Liver (tissue), 9 donors: ENCODE results near the gene FBN2. TPM values are rescaled to one million over a fixed set of nuclear protein-coding genes. Genes with fewer than 3 reads are reported as not detected.

ENCODE experiments used
- DNase-seq: peaks from one replicate; pipeline ENCODE4 v3.0.0-alpha.2; 2017; ENCODE audit warnings: low spot score
- H3K27ac ChIP-seq, 2 donors: one replicate each; pipeline ENCODE4 v1.7.0; 2013; ENCODE audit warnings: inconsistent platforms in 2 of 2, low read length in 2 of 2, control low read depth in 1 of 2, low read depth in 1 of 2, mild to moderate bottlenecking in 1 of 2
- H3K27me3 ChIP-seq, 4 donors: one replicate each; pipeline versions ENCODE4 v1.6.1 to v1.7.0; 2013; ENCODE audit warnings: low read length in 3 of 4, inconsistent platforms in 1 of 4, mild to moderate bottlenecking in 1 of 4, moderate library complexity in 1 of 4; ENCODE audit not compliant: control insufficient read depth in 4 of 4, insufficient read depth in 4 of 4
- H3K36me3 ChIP-seq, 4 donors: one replicate each; pipeline versions ENCODE4 v1.6.1 to v1.7.0; 2013; ENCODE audit warnings: low read length in 3 of 4, mild to moderate bottlenecking in 3 of 4, low read depth in 1 of 4, moderate library complexity in 1 of 4; ENCODE audit not compliant: control insufficient read depth in 4 of 4, insufficient read depth in 3 of 4
- H3K4me1 ChIP-seq, 4 donors: one replicate each; pipeline versions ENCODE4 v1.6.1 to v1.7.0; 2013; ENCODE audit warnings: low read length in 3 of 4, mild to moderate bottlenecking in 3 of 4, moderate library complexity in 1 of 4; ENCODE audit not compliant: control insufficient read depth in 4 of 4, insufficient read depth in 4 of 4
- H3K4me3 ChIP-seq, 3 donors: one replicate each; pipeline versions ENCODE4 v1.6.1 to v1.7.0; 2013; ENCODE audit warnings: low read length in 3 of 3, control low read depth in 1 of 3, low read depth in 1 of 3, mild to moderate bottlenecking in 1 of 3
- H3K9ac ChIP-seq, 2 donors: one replicate each; pipeline ENCODE4 v1.7.0; 2013; ENCODE audit warnings: low read length in 2 of 2, mild to moderate bottlenecking in 2 of 2, moderate library complexity in 2 of 2, control low read depth in 1 of 2, low read depth in 1 of 2
- H3K9me3 ChIP-seq, 4 donors: one replicate each; pipeline versions ENCODE4 v1.6.1 to v1.7.0; 2013; ENCODE audit warnings: low read length in 3 of 4; ENCODE audit not compliant: control insufficient read depth in 4 of 4
- CTCF ChIP-seq: fragments of 150-350 bp; IDR thresholded peaks from 2 replicates; pipeline ENCODE4 v1.5.1; 2017; ENCODE audit warnings: improper control_type of control experiment, low read depth, low read length; ENCODE audit not compliant: missing input control
- EGR1 ChIP-seq, 2 donors: IDR thresholded peaks; 2 replicates each; pipeline ENCODE4 v1.6.1; 2016 to 2018; ENCODE audit warnings: antibody characterized with exemption in 2 of 2, low read depth in 2 of 2
- FOXA1 ChIP-seq: IDR thresholded peaks from 2 replicates; pipeline ENCODE4 v1.6.1; 2016; ENCODE audit warnings: antibody characterized with exemption
- FOXA2 ChIP-seq: IDR thresholded peaks from 2 replicates; pipeline ENCODE4 v1.6.1; 2016; ENCODE audit warnings: antibody characterized with exemption
- GABPA ChIP-seq, 2 donors: IDR thresholded peaks in 1 of 2; conservative IDR thresholded peaks in 1 of 2; 2 replicates each; pipeline ENCODE4 v1.6.1; 2016; ENCODE audit warnings: antibody characterized with exemption in 2 of 2, mild to moderate bottlenecking in 1 of 2, moderate library complexity in 1 of 2
- HNF4A ChIP-seq, 2 donors: conservative IDR thresholded peaks; 2 replicates each; pipeline ENCODE4 v1.6.1; 2016; ENCODE audit warnings: antibody characterized with exemption in 2 of 2, mild to moderate bottlenecking in 2 of 2
- HNF4G ChIP-seq: IDR thresholded peaks from 2 replicates; pipeline ENCODE4 v1.6.1; 2016; ENCODE audit warnings: antibody characterized with exemption
- JUND ChIP-seq, 2 donors: IDR thresholded peaks; 2 replicates each; pipeline ENCODE4 v1.6.1; 2016; ENCODE audit warnings: antibody characterized with exemption in 2 of 2
- MAX ChIP-seq: IDR thresholded peaks from 2 replicates; pipeline ENCODE4 v1.6.1; 2016; ENCODE audit warnings: antibody characterized with exemption
- NR2F2 ChIP-seq: IDR thresholded peaks from 2 replicates; pipeline ENCODE4 v1.6.1; 2016; ENCODE audit warnings: antibody characterized with exemption
- RAD21 ChIP-seq, 2 donors: IDR thresholded peaks; 2 replicates each; pipeline ENCODE4 v1.6.1; 2016; ENCODE audit warnings: antibody characterized with exemption in 2 of 2, mild to moderate bottlenecking in 2 of 2
- REST ChIP-seq: IDR thresholded peaks from 2 replicates; pipeline ENCODE4 v1.6.1; 2016; ENCODE audit warnings: antibody characterized with exemption, mild to moderate bottlenecking
- RXRA ChIP-seq, 2 donors: IDR thresholded peaks; 2 replicates each; pipeline ENCODE4 v1.6.1; 2017 to 2018; ENCODE audit warnings: antibody characterized with exemption in 2 of 2, mild to moderate bottlenecking in 1 of 2
- TAF1 ChIP-seq: conservative IDR thresholded peaks from 2 replicates; pipeline ENCODE4 v1.6.1; 2016; ENCODE audit warnings: antibody characterized with exemption, mild to moderate bottlenecking
- YY1 ChIP-seq: IDR thresholded peaks from 2 replicates; pipeline ENCODE4 v1.6.1; 2016; ENCODE audit warnings: antibody characterized with exemption, mild to moderate bottlenecking
- WGBS: extraction: QIAGEN DNeasy Blood & Tissue Kit; methylation state at CpG from one replicate; pipeline ENCODE4 v1.1.7; 2013; 5-methylcytosine and 5-hydroxymethylcytosine counted together
- polyA plus RNA-seq, 2 donors: library from polyadenylated mRNA; stranded (reverse) in 1 of 2; unstranded in 1 of 2; fragments of 200-250 nt in 1 of 2; fragments of >200 nt in 1 of 2; fragmentation: Nextera tagmentation in 1 of 2; extraction: Ambion mirVana in 1 of 2; gene quantifications; one replicate each; pipeline versions ENCODE4 v1.2.1 to v1.2.3, GENCODE V29; 2013 to 2015
- total RNA-seq, 2 donors: library from RNA; depleted of rRNA; stranded (reverse); fragments of >200 nt; gene quantifications; one replicate each; pipeline ENCODE4 v1.2.3, GENCODE V29; 2014
- donor health status: healthy.
- donor health status: healthy.
- donor health status: healthy.
- donor health status: healthy.
- donor health status: healthy.

FBN2 gene
- total and polyA plus RNA-seq, 4 donors = 0.08 to 4.1 (median 0.47) TPM

GRCh38 chr5:128574041-128574440, 36.0 kb upstream of the FBN2 start:
- Histone ChIP-seq H3K4me1 (no peaks in the 10 kb centered on the region), H3K9me3 (no peaks in the 10 kb centered on the region), H3K9ac (no peak overlapping the region), H3K27me3 (no peaks in the 10 kb centered on the region), H3K4me3 (no peak overlapping the region), H3K36me3 (no peaks in the 10 kb centered on the region), H3K27ac (no peak overlapping the region)
- DNase-seq = no peak
- 65% methylated on average over 1 of the region's 1 CpG for WGBS
- TF ChIP-seq YY1 = no peak
- no peak for TF ChIP-seq HNF4G
- TF ChIP-seq CTCF = no peak
- no peak for TF ChIP-seq TAF1
- no peak for TF ChIP-seq RAD21 (IDR thresholded peaks at IDR 0.05)
- TF ChIP-seq FOXA1 = no peak
- no peak for TF ChIP-seq RXRA (IDR thresholded peaks at IDR 0.05)
- no peak for TF ChIP-seq GABPA (IDR thresholded peaks at IDR 0.05 in 1 of 2, conservative IDR thresholded peaks at IDR 0.05 in 1 of 2)
- TF ChIP-seq HNF4A (conservative IDR thresholded peaks at IDR 0.05) = no peak
- TF ChIP-seq FOXA2 = no peak
- no peak for TF ChIP-seq MAX
- TF ChIP-seq NR2F2 = no peak
- TF ChIP-seq EGR1 (IDR thresholded peaks at IDR 0.05; ENCODE audit: low read depth in 2 of 2) = no peak

- TF ChIP-seq MAX (no peak), REST (no peak), JUND (IDR thresholded peaks at IDR 0.05) (no peak), FOXA1 (no peak), RAD21 (IDR thresholded peaks at IDR 0.05) (no peak), HNF4A (conservative IDR thresholded peaks at IDR 0.05) (no peak), NR2F2 (no peak), FOXA2 (no peak), CTCF (no peak), EGR1 (IDR thresholded peaks at IDR 0.05; ENCODE audit: low read depth in 2 of 2) (no peak), YY1 (no peak), GABPA (IDR thresholded peaks at IDR 0.05 in 1 of 2, conservative IDR thresholded peaks at IDR 0.05 in 1 of 2) (no peak)
- Histone ChIP-seq H3K36me3 (no peaks in the 10 kb centered on the region), H3K4me1 (no peaks in the 10 kb centered on the region), H3K27ac (no peak overlapping the region), H3K27me3 (no peaks in the 10 kb centered on the region), H3K9me3 (no peaks in the 10 kb centered on the region), H3K4me3 (no peak overlapping the region), H3K9ac (no peak overlapping the region)
- 70% methylated on average over 2 of the region's 2 CpGs for WGBS
- DNase-seq = no peak
These were observed 34.9 kb upstream of the FBN2 start for GRCh38 chr5:128572930-128573319.
